H1 (cell line): ENCODE measurements around the gene TRIM27. TPM values are rescaled to one million over a fixed set of nuclear protein-coding genes. Genes with fewer than 3 reads are reported as not detected.

Experiments used
- POLR2AphosphoS5 ChIP-seq: IDR thresholded peaks from 2 replicates; pipeline ENCODE4 v1.6.1; 2011; ENCODE audit warnings: low read depth, low read length
- SP4 ChIP-seq: IDR thresholded peaks from 2 replicates; pipeline ENCODE4 v1.6.1; 2012; ENCODE audit warnings: low read length, inconsistent platforms
- polyA plus RNA-seq, 7 experiments: library from polyadenylated mRNA; depleted of rRNA in 3 of 7; stranded (reverse) in 5 of 7; unstranded in 2 of 7; fragments of >200 nt in 5 of 7; fragments of 200-250 nt in 2 of 7; gene quantifications; 1 replicate in 5 of 7; 2 replicates in 1 of 7; 4 replicates in 1 of 7; pipeline versions ENCODE4 v1.2.1 to v1.2.3, GENCODE V29; 2011 to 2013; ENCODE audit warnings: missing spikeins in 2 of 7, mixed read lengths in 2 of 7
- total RNA-seq: library from RNA; stranded (reverse); fragmentation: NEBNext Ultra II Directional; extraction: Animal tissue kit (Norgen Biotek cat#: 25700); gene quantifications from 2 replicates; pipeline ENCODE4 v1.2.1, GENCODE V29; 2021

TRIM27 gene
- total and polyA plus RNA-seq, 2 of the 8 experiments (the other 6 are each of a cell fraction or from before 2014, with no cell fraction given), result 76.4 to 85.9 TPM

DNA sequence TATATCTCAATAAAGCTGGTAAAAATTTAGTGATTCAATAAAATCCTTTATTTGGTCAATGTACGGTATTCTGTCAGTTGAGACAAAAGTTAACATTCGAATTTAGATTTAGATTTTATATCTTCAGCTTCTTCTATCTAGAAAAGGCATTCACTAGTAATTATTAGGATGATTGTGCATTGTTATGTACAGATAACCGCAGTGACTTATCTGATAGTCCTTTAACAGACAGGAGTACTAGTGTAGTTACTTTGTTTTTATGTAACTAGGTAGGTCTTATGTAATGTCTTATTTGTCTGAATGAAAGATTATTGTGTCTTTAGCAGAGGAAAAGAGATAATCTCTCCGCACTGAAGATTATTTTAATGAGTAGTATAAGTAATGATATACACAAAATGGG, 31.3 kb downstream of the TRIM27 start (continued):
- TF ChIP-seq SP4 (no peak), POLR2AphosphoS5 (no peak)
